ENCODE measurements around the gene P2RX3.

GRCh38 chr11:57322256-57323166, 15.6 kb upstream of the P2RX3 start:
- TF ChIP-seq CTCF (IDR thresholded peaks at IDR 0.05) (peak in 2 of 5 experiments; percentile 18 to 26), POLR2A (IDR thresholded peaks at IDR 0.05) (peak; percentile 71)

Data from transverse colon (tissue), 3 donors.